GM19438 (cell line): Measurements from ENCODE around the gene TMEM89.

Experiments
- ATAC-seq: cut with Tn5 transposase; IDR thresholded peaks from one replicate; pipeline ENCODE4 v1.9.1; 2021; ENCODE audit warnings: low read depth; ENCODE audit not compliant: unreplicated experiment

Gene TMEM89

DNA sequence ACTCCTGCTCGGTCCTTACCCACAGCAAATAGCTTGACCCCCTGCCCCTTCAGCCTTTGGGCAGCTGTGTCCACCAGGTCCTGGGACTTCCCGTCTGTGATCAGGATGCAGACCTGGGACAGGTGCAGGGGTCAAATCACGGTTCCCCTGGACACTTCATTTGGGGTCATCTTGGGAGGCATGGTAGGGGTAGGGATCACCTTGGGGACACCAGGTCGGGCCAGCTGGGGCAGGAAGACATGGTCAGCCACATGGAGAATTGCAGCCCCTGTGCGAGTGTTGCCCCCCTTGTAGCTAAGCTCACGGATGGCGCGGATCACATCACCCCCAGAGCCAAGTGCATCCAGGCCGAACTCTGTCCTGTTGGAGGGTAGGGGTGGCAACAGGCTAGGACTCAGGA, 28.2 kb downstream of the TMEM89 start:
- no peak for ATAC-seq

DNA sequence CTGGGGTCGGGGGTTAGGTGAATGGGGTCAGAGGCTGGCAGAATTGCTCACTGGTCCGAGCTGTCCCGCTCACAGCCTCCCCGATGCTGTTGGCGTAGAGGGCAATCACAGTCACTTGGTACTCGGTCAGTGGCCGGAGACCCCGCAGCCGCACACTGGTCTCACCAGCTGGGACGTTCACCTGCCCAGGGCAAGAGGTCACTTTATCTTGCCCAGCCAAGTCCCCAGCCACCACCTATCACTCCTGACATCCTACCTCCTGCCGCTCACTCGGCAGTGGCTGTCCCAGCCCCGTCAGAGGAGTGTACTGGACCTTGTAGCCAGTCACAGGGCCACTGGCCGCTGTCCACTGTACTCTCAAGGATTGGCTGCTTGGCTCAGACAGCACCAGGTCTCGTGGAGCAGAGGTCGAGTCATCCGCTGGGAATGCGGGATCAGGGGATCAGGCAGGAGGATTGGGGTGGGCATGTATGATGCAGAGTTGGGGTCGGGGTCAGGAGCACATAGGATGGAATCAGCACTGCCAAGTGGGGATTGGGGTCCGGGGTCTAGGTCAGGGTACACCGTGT, 29.0 kb downstream of the TMEM89 start:
- no peak for ATAC-seq

DNA sequence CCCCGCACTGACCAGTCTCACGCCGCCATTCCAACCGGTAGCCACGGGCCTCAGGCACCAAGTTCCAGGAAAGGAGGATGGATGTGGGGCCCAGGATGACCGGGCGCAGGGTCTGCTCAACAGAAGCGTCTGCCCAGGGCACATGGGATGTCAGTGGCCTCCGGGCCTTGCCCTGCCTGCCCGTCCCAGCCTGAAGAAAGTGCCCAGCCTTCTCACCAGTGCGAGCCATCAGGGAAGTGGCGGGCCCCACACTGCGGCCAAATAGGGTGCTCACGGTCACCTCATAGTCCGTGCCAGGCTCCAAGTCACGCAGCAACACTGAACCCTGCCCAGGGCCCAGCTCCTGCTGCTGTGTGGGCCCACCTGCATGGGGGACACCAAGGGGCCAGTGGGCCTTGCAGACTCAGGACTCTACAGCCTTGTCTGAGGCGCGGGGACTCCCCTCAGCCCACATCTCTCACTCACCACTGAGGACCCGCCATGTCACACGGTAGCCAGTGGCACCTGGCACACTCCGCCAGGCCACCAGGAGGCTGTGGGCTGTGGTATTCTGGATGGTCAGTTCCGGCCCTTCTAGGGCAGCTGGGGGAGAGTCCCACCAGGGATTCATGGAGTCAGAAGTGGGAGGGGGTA, 29.6 kb downstream of the TMEM89 start:
- ATAC-seq, result no peak

DNA sequence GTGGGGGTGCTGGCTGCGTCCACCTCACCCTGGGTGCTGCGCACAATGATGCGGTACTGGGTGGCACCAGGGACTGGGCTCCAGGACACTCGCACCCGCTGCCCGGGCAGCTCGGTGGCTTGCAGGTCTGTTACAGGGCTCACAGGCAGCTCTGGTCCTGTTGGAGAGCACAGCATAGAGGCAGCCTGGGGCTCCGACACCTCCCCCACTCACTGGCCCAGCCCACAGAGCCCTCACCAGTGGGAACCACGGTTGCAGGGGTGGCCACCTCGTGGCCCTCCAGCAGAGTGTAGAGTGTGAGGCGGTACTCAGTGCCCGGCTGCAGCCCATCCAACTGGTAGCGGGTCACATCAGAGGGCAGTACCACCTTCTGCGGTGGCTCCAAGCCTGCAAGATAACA, 30.1 kb downstream of the TMEM89 start:
- no peak for ATAC-seq

DNA sequence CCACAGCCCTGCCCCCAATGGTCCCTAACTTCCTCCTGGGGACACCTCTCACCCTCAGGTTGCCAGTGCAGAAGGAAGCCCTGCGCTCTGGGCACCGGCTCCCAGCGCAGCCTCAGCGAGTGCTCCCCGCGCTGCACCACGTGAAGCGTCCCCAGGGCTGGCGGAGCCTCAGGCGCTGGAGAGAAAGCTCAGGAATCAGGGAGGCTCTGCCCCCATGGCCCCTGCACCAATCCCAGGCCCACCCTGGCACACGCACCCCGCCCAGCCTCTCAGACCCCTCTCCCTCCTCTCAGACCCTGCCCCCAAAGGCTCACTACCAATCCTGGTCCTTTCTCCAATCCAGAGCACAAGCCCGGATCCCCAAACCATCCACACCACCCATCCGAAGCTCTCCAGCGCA, 33.3 kb downstream of the TMEM89 start:
- ATAC-seq, result no peak

DNA sequence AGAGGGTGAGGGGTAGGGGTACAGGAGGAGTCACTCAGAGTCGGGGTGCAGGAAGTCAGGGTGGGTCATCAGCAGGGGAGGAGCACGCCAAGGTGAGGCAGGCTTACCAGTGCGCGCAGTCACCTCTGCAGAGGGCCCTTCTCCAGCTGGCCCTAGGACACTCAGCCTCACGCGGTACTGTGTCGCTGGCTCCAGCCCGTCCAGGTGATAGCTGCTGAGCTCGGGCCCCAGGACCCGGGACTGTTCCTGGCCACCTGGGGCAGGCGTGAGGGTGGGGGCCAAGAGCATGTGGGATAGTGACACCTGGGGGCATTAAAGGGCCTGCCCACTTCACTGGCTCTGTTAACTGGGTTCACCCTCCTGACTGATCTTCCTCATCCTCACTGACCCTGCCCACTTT, 33.9 kb downstream of the TMEM89 start:
- no peak for ATAC-seq

DNA sequence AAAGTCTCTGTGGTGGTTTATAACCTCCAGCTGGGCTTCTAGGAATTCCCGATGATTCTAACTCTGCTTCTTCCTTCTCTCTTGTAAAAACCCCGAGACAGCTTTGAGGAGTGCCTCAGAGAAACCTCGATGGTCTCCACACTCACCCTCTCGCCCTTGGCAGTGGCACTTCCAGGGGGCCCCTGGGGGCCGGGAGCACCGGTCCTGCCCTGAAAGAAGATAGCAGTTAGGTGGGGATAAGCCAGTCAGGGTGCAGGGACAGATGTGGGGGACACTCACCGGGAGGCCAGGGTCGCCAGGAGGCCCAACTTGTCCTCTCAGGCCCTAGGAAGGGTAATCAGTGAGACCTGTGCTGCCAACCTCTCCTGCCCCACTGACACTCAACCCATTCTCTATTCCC, 36.2 kb downstream of the TMEM89 start:
- no peak for ATAC-seq

DNA sequence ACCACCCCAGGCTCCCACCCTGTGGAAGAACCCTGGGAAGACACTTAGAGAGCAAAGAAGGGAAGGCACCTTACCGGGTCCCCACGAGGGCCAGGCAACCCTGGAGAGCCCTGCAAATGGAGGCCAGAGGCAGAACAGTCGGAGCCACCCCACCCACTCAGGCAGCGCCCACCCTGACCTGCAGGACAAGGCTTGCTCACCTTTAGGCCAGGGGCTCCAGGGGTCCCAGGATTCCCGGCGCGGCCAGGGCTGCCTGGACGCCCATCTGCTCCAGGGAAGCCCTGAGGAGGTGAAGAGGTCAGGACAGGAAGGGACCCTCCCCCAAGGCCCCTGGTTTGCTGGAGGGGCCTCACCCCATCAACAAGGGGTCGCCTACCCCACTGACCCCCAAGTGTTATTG, 36.7 kb downstream of the TMEM89 start:
- no peak for ATAC-seq

DNA sequence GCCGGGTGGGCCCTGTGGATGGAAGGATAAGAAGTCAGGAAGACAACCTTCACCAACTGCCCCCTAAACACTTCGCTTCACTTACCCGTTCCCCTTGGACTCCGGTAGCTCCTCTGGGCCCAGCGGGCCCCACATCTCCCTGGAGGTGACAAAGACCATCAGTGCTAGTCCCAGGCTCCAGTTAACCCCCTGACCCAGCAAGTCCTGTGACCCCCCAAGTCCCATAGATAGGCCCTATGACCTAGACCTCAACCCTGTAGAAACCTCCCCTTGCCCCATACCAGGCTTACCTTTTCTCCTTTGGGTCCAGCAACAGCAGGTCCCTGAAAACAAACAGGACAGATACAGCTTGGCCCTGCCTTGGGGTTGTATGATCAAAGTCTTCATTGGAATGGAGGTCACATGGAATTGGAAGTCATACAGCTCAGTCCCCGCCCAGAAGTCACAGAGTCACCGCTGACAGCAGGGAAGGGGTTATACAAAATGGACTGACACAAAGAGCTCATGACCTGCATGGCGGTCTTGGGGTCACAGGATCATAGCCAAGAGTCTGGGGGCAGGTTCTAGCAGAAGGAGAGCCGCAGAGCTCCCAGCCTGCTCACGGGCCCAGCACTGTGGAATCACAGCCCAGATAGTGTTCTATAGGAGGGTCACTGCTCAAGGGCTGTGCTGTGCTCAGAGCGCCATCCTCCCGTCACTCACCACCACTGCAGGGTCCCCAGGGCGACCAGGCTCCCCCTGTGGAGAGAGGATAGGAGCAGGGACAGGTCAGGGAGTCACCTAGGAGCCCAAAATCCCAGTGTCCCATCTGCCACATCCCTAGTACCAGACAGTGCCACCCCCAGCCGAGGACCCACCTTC, 39.7 kb downstream of the TMEM89 start:
- no peak for ATAC-seq

DNA sequence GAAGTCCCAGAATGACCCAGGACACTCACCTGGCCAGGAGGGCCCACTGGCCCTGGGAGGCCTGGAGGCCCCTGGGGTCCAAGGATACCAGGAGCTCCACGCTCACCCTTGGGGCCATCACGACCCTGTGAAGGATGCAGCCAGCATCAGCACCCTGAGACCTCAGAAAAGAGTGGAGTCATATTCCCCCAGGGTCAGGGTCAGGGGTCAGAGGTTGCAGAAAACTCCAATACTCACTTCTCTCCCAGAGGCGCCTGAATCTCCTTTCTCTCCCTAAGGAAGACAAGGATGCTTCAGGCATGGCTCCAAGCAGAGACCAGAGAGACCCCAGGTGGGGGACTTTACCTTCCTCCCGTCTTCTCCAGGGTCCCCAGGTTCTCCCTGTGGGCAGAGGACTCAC, 44.9 kb downstream of the TMEM89 start:
- ATAC-seq, result no peak

DNA sequence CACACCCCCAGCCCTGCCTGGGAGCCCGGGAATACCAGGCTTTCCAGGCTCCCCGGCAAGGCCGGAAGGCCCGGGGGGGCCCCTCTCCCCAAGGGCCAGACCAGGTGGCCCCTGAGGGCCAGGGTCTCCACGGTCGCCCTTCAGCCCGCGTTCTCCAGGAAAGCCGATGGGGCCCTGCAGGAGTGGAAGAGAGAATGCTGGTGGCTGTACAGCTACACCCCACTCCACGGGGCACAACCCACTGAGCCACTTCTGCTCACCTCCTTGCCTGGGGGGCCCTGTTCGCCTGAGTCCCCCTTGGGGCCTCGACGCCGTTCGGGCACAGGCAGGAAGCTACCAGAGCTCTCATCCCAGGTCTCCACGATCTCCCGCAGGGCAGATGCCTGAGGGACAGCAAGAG, 46.2 kb downstream of the TMEM89 start:
- ATAC-seq, result no peak

DNA sequence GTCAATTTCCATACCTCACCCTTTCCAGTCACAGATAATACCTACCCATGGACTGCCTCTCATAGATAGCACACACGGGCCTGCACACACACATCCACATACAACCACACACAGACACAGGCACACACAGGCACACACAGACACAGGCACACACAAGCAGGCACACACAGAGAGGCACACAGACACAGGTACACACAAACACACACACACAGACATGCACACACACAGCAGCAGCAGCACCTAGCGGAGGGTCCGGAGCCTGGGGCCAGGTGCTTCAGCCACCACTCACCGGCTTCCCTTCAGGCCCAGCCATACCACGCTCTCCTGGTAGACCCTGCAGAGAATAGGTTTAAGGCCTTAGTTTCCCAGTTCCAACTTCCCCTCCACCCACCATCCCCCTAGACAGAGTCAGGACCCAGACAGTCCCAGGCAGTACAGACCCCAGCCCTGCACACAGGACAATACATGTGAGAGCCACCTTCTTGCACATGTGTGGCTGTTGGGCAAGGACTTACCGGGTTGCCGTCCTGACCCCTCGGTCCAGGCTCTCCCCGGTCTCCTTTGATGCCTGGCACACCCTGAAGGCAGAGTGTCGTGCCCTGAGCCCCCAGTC, 47.5 kb downstream of the TMEM89 start:
- ATAC-seq, result no peak

DNA sequence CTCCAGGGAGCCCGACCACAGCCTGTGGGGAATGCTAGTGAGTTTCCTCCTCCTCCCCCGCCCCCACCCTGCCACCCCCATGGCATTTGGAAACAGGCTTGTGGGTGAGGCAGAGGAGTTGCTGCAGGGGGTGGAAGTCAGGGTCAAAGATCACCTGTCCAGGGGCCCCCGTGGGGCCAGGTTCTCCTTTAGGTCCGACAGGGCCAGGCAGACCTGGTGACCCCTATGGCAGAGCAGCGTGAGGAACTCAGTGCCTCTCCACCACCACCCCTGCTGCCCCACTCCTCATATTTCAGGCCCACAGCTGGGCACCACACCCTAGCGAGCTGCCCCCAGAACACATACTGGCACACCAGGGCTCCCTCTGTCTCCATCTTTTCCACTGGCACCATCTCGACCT, 49.1 kb downstream of the TMEM89 start:
- ATAC-seq, result no peak

DNA sequence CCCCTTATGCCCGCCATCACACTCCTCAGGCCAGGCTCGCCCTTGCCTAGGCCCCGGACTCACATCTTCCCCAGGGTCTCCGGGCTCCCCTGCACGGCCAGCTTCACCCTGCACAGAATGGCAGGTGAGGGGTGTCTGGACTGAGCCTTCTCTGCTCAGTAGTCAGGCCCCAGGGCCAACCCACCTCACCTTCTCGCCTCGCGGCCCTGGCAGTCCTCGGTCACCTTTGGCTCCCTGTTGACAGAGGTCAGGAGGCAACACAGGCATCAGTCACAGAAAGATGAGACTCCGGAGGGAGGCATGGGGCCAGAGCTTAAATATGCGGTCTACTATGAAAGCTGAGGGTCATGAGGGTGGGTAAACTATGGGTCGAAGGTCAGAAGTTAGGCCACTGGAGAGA, 49.6 kb downstream of the TMEM89 start:
- ATAC-seq, result no peak
